ENCODE measurements around the gene HOXC12.

Gene HOXC12

DNA sequence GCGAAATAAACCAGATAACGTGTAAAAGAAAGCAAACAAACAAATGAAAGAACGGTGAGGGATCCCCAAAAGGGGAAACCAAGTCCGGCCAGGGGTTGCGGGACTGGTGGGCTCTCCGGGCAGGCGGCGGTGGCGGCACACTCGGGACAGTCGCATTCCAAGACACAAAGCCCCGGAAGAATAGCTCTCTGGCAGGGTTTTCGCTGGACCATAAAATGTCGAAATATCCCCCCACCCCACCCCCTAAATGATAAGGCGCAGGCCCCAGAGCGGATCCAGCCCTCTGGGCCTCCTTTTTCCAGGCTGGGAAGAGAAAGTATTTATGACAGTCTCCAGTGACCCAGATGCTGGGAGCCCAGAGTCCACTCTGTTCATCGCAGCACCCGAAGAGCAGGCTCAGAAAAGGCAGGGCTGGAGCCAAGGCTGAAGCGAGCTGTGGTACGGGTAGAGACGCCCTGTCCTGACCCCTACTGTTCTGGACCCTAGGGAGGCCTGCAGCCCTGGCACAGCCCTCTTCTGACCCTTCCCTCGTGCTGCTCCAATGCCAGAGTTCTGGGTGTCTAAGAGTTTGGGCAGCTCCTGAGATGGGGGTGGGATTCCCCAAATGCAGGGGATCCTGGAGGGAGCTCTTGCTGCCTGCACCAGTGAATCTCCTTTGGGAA lies 52.0 kb downstream of the HOXC12 start:
- CTCF ChIA-PET = interaction anchor here (0.6 to 4.4 kb wide), 14 partner anchors 10 to 329 kb away, joined by 3 to 47 read pairs (median 4); partner anchors contain the start of gene HOXC10
- no peak overlapping the region for H3K27ac ChIP-seq
- TF ChIP-seq, protein P1, sequence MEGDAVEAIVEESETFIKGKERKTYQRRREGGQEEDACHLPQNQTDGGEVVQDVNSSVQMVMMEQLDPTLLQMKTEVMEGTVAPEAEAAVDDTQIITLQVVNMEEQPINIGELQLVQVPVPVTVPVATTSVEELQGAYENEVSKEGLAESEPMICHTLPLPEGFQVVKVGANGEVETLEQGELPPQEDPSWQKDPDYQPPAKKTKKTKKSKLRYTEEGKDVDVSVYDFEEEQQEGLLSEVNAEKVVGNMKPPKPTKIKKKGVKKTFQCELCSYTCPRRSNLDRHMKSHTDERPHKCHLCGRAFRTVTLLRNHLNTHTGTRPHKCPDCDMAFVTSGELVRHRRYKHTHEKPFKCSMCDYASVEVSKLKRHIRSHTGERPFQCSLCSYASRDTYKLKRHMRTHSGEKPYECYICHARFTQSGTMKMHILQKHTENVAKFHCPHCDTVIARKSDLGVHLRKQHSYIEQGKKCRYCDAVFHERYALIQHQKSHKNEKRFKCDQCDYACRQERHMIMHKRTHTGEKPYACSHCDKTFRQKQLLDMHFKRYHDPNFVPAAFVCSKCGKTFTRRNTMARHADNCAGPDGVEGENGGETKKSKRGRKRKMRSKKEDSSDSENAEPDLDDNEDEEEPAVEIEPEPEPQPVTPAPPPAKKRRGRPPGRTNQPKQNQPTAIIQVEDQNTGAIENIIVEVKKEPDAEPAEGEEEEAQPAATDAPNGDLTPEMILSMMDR (conservative IDR thresholded peaks at IDR 0.05; ENCODE audit: low read depth) = no peak
- DNase-seq (ENCODE audit: low spot score) = no peak
- POLR2A ChIA-PET (ENCODE audit: low non-redundant PET) = interaction anchor here (1.2 kb wide), 1 partner anchor 185 kb away, joined by 9 read pairs; no protein-coding TSS in a partner anchor

DNA sequence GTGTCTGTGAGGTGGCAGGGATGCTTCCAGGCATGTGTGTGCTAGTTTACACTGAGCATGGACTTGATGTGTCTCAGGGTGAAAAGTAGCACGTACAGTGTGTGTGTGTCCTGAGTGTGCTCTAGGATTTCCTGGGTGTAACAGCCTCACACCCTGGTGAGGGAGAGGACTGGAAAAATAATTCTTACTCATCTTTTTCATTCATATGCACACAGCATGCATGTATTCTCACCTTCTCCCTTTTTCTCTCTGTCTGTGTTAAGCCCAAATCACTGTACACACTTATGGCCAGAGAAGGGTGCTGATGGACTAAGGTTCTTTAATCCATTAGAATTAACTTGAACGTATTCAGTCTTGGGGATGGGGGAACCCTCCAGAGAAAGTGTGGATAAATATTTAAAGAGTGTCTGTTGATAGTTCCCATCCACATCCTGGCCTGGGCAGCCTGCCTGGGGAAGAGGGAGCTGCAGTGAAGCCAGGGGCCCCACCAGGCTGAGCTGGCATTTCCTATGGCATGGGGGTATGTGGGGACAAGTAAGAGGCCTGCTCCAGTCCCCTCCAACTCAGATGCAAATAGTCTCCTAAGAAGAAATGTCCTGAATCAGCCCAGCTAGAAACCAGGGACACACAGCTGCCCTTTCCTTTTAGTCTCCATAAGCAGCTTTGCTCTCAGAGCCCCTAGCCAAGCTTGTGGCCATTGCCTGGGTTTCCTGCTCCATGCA lies 53.0 kb downstream of the HOXC12 start:
- DNase-seq (ENCODE audit: low spot score) = no peak
- ChIA-PET CTCF (interaction anchor here (0.5 to 4.4 kb wide), 7 partner anchors 25 to 330 kb away, joined by 3 to 47 read pairs (median 6); partner anchors contain the start of gene HOXC5), POLR2A (ENCODE audit: low non-redundant PET) (no interaction called here)
- TF ChIP-seq, protein P1 (conservative IDR thresholded peaks at IDR 0.05; ENCODE audit: low read depth) = no peak
- H3K27ac ChIP-seq = no peak overlapping the region

DNA sequence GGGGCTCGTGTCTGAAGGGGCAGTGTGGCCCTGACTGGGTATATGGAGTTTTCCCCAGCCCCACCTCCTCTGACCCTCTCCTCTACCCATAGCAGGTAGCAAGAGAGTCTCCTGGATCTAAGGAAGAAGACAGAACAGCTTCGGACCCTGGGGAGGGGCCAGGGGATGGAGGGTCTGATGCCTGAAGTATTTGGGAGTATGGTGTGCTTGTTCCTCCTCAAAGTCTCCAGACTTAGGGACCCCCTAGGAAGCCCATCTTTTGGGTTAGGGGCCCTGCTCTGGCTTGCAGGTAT lies 53.5 kb downstream of the HOXC12 start:
- TF ChIP-seq, protein P1 (conservative IDR thresholded peaks at IDR 0.05; ENCODE audit: low read depth) = no peak
- DNase-seq (ENCODE audit: low spot score) = no peak
- CTCF ChIA-PET = interaction anchor here (0.5 to 4.4 kb wide), 6 partner anchors 8 to 194 kb away, joined by 3 to 47 read pairs (median 4); partner anchors contain the start of gene HOXC5
- no peak overlapping the region for H3K27ac ChIP-seq
- POLR2A ChIA-PET (ENCODE audit: low non-redundant PET) = no interaction called here
